A549 (cell line): ENCODE results near the gene PRSS21. TPM values are rescaled to one million over a fixed set of nuclear protein-coding genes. Genes with fewer than 3 reads are reported as not detected.

Source experiments
- ATAC-seq, 2 experiments: fragments of 200-7000 bp in 1 of 2; fragments of >200 bp in 1 of 2; cut with Nextera tagmentation in 1 of 2; cut with Tn5 transposase in 1 of 2; 3 replicates each; pipeline versions ENCODE4 v1.8.0 to v1.9.1; 2018 to 2020; ENCODE audit warnings: mild to moderate bottlenecking in 1 of 2, moderate library complexity in 1 of 2
- CTCF ChIA-PET: fragments of 300-600 bp; sonication (Branson Sonifier 250); formaldehyde crosslinking; extraction: SDS; loops from one replicate; lab custom pipeline; 2021; ENCODE audit warnings: antibody characterized with exemption, inconsistent platforms; lab: Yijun Ruan, JAX
- POLR2A ChIA-PET: fragments of 350-600 bp; formaldehyde crosslinking; extraction: SDS; loops from one replicate; lab custom pipeline; 2021; ENCODE audit warnings: antibody characterized with exemption, inconsistent platforms; lab: Yijun Ruan, JAX
- DNase-seq, 2 experiments: peaks; one replicate each; pipeline versions ENCODE4 v3.0.0 to v3.0.0-alpha.2; 2011 to 2016; ENCODE audit warnings: low read depth in 1 of 2, low spot score in 1 of 2
- FAIRE-seq: peaks from 2 replicates; lab custom pipeline; 2011; peaks lifted over from hg19 to GRCh38; lab: Jason Lieb, UNC
- H3K27ac ChIP-seq, 2 experiments: fragments of >200 bp; sonication (Bioruptor Twin); formaldehyde crosslinking; 3 replicates each; pipeline ENCODE4 v1.5.1; 2016 to 2017
- H3K4me1 ChIP-seq: fragments of >200 bp; sonication (Bioruptor Twin); formaldehyde crosslinking; 3 replicates; pipeline ENCODE4 v1.6.1; 2016
- H3K4me2 ChIP-seq: fragments of >200 bp; sonication (Bioruptor Twin); formaldehyde crosslinking; 3 replicates; pipeline ENCODE4 v1.6.1; 2016
- H3K4me3 ChIP-seq: fragments of >200 bp; sonication (Bioruptor Twin); formaldehyde crosslinking; 3 replicates; pipeline ENCODE4 v1.5.1; 2016
- H3K9me3 ChIP-seq: fragments of >200 bp; sonication (Bioruptor Twin); formaldehyde crosslinking; 3 replicates; pipeline ENCODE4 v1.6.1; 2016
- CBX8 ChIP-seq: fragments of 200-600 bp; sonication (generic); IDR thresholded peaks from 2 replicates; pipeline ENCODE4 v1.6.1; 2016
- CEBPB ChIP-seq, 2 experiments: fragments of >200 bp in 1 of 2; sonication (Bioruptor Twin) in 1 of 2; formaldehyde crosslinking in 1 of 2; IDR thresholded peaks; 2 replicates each; pipeline ENCODE4 v1.6.1; 2012 to 2016
- CHD2 ChIP-seq: fragments of 150-350 bp; IDR thresholded peaks from 2 replicates; pipeline ENCODE4 v1.6.1; 2014; ENCODE audit warnings: low read length; ENCODE audit not compliant: partially characterized antibody
- E2F6 ChIP-seq: IDR thresholded peaks from 2 replicates; pipeline ENCODE4 v1.6.1; 2012; ENCODE audit warnings: low read depth, borderline replicate concordance
- EHF ChIP-seq: fragments of 250-450 bp; sonication (Bioruptor Pico); IDR thresholded peaks from 2 replicates; pipeline ENCODE4 v1.5.0; 2020; ENCODE audit warnings: mild to moderate bottlenecking
- HES2 ChIP-seq: fragments of >200 bp; sonication (Bioruptor Twin); formaldehyde crosslinking; IDR thresholded peaks from 2 replicates; pipeline ENCODE4 v1.6.1; 2016
- HMGXB4 ChIP-seq: fragments of 250-450 bp; sonication (Bioruptor Pico); IDR thresholded peaks from 2 replicates; pipeline ENCODE4 v1.5.0; 2021; ENCODE audit warnings: mild to moderate bottlenecking, moderate library complexity, borderline replicate concordance
- HOXB5 ChIP-seq: fragments of 250-450 bp; sonication (Bioruptor Pico); IDR thresholded peaks from 2 replicates; pipeline ENCODE4 v1.5.0; 2020; ENCODE audit warnings: mild to moderate bottlenecking, moderate library complexity
- MYC ChIP-seq: IDR thresholded peaks from 2 replicates; pipeline ENCODE4 v1.6.1; 2012; ENCODE audit warnings: mild to moderate bottlenecking, inconsistent platforms, low read length, improper control_type of control experiment, borderline replicate concordance
- POLR2AphosphoS2 ChIP-seq: conservative IDR thresholded peaks from 2 replicates; pipeline ENCODE4 v1.6.1; 2012; ENCODE audit warnings: low read length, improper control_type of control experiment, inconsistent platforms
- SMC3 ChIP-seq: fragments of >200 bp; sonication (Bioruptor Twin); formaldehyde crosslinking; IDR thresholded peaks from 3 replicates; pipeline ENCODE4 v1.6.1; 2018; ENCODE audit warnings: inconsistent platforms
- TP53 ChIP-seq: fragments of 250-450 bp; sonication (Bioruptor Pico); IDR thresholded peaks from 2 replicates; pipeline ENCODE4 v1.5.0; 2021; ENCODE audit warnings: mild to moderate bottlenecking, moderate library complexity
- WGBS: methylation state at CpG from one replicate; pipeline ENCODE4 v1.1.6; 2017; ENCODE audit errors: missing lambda C conversion rate; 5-methylcytosine and 5-hydroxymethylcytosine counted together
- polyA plus RNA-seq, 4 experiments: library from polyadenylated mRNA; depleted of rRNA in 3 of 4; stranded (reverse); fragments of >200 nt; fragmentation: RNase III in 1 of 4; extraction: RNeasy Plus Mini Kit Qiagen cat#74134 plus additional on column Dnase treatment in 1 of 4; gene quantifications; 2 replicates in 3 of 4; 3 replicates in 1 of 4; pipeline ENCODE4 v1.2.3, GENCODE V29; 2011 to 2017

PRSS21 gene
- polyA plus RNA-seq, 2 of the 4 experiments (the other 2 are of a cell fraction), result 0.12 to 0.23 TPM

- H3K27ac ChIP-seq, result peak overlapping the region in 1 of 2 experiments; percentile 52; a peak in 1 of 6 replicates
- no peaks in the 10 kb centered on the region for H3K9me3 ChIP-seq
- DNase-seq (no peak), FAIRE-seq (no peak), ATAC-seq (no peak)
- H3K4me1 ChIP-seq, result peaks cover 44% of the 10 kb centered on the region
- ChIA-PET POLR2A (interaction anchor here (0.7 to 1.2 kb wide), 3 partner anchors 9 to 16 kb away, joined by 3 to 4 read pairs (median 3); partner anchors contain the start of gene SRRM2), CTCF (interaction anchor here (0.7 to 2.8 kb wide), 15 partner anchors 9 to 215 kb away, joined by 3 to 10 read pairs (median 4); partner anchors contain the start of genes PRSS41 and SRRM2)
- 90% methylated on average over 17 of the region's 17 CpGs for WGBS
- no peak for TF ChIP-seq HES2
- no peak for TF ChIP-seq SMC3
- TF ChIP-seq EHF (CRISPR knock-in tag), result no peak
- no peak overlapping the region for H3K4me3 ChIP-seq
- H3K4me2 ChIP-seq, result no peak overlapping the region
Measured at GRCh38 chr16:2768403-2769089, 48.5 kb upstream of the PRSS21 start.

GRCh38 chr16:2769100-2769529 is 47.9 kb upstream of the PRSS21 start:
- Histone ChIP-seq H3K27ac (peak overlapping the region in 1 of 2 experiments; percentile 52; a peak in 1 of 6 replicates), H3K4me3 (no peak overlapping the region), H3K4me2 (no peak overlapping the region; the same call in 2 of the 3 replicates)
- CTCF ChIA-PET, result interaction anchor here (0.7 to 2.8 kb wide), 10 partner anchors 9 to 158 kb away, joined by 3 to 10 read pairs (median 5); partner anchors contain the start of genes PRSS41 and SRRM2
- DNase-seq (no peak), FAIRE-seq (no peak)
- TF ChIP-seq HOXB5 (CRISPR knock-in tag), result no peak
- no peak for TF ChIP-seq CEBPB (IDR thresholded peaks at IDR 0.05)
- no peak for TF ChIP-seq POLR2AphosphoS2
- TF ChIP-seq SMC3, result no peak
- no peak for TF ChIP-seq CHD2
- no peak for TF ChIP-seq TP53
- no peak for TF ChIP-seq CBX8
- TF ChIP-seq, all 56 proteins: peak for 0
- POLR2A ChIA-PET, result interaction anchor here (1.0 to 1.2 kb wide), 2 partner anchors 9 to 17 kb away, joined by 3 to 4 read pairs; partner anchors contain the start of gene SRRM2
- no peak for ATAC-seq
- H3K4me1 ChIP-seq, result peaks cover 44% of the 10 kb centered on the region
- no peaks in the 10 kb centered on the region for H3K9me3 ChIP-seq
- WGBS, result 86% methylated on average over 11 of the region's 11 CpGs

- Histone ChIP-seq H3K4me1 (peaks cover 44% of the 10 kb centered on the region), H3K9me3 (no peaks in the 10 kb centered on the region), H3K4me3 (no peak overlapping the region), H3K27ac (peak overlapping the region; percentile 15 to 62; a peak in 3 of 6 replicates), H3K4me2 (peak overlapping the region; percentile 24; the same call in 1 of the 3 replicates)
- TF ChIP-seq E2F6 (no peak), MYC (no peak), HMGXB4 (CRISPR knock-in tag) (no peak)
- WGBS, result 74% methylated on average over 14 of the region's 14 CpGs
- DNase-seq, result peak in 1 of 2 experiments; percentile 41
- CTCF ChIA-PET, result interaction anchor here (0.5 to 2.3 kb wide), 7 partner anchors 12 to 151 kb away, joined by 3 to 10 read pairs (median 4); no protein-coding TSS in a partner anchor
- no peak for FAIRE-seq
- peak; percentile 4 to 43; a peak in 4 of 6 replicates for ATAC-seq
- POLR2A ChIA-PET, result interaction anchor here (1.0 kb wide), 1 partner anchor 16 kb away, joined by 3 read pairs; no protein-coding TSS in a partner anchor
Measured at GRCh38 chr16:2769675-2770056, 47.4 kb upstream of the PRSS21 start.
